GM21529 (cell line): ENCODE measurements around the gene SPG7.

Source experiments
- ATAC-seq: cut with Tn5 transposase; IDR thresholded peaks from one replicate; pipeline ENCODE4 v1.9.1; 2021; ENCODE audit not compliant: unreplicated experiment

Gene SPG7

DNA sequence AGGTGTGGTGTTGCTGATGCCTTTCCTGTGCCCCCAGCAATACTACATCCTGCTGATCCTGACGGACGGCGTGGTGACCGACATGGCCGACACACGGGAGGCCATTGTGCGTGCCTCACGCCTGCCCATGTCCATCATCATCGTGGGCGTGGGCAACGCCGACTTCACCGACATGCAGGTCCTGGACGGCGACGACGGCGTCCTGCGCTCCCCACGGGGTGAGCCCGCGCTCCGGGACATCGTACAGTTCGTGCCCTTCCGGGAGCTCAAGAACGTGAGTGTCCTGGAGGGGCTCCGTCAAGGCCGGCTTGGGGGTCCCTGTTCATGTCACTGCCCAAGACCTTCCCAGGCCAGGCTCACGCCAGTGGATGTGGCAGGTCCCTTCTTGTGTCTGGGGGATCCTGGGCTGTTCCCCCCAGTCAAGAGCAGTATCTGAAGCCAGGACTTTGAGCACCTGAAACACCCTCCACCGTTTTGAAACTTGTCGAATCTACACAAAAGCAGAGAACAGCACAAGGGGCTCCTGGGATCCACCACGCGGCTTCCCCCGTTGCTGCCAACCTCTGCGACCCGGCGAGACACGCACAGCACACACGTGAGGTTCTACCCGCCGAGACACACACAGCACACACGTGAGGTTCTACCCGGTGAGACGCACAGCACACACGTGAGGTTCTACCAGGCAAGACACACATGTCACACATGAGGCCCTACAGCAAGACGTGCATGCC, 87.3 kb downstream of the SPG7 start:
- no peak for ATAC-seq

DNA sequence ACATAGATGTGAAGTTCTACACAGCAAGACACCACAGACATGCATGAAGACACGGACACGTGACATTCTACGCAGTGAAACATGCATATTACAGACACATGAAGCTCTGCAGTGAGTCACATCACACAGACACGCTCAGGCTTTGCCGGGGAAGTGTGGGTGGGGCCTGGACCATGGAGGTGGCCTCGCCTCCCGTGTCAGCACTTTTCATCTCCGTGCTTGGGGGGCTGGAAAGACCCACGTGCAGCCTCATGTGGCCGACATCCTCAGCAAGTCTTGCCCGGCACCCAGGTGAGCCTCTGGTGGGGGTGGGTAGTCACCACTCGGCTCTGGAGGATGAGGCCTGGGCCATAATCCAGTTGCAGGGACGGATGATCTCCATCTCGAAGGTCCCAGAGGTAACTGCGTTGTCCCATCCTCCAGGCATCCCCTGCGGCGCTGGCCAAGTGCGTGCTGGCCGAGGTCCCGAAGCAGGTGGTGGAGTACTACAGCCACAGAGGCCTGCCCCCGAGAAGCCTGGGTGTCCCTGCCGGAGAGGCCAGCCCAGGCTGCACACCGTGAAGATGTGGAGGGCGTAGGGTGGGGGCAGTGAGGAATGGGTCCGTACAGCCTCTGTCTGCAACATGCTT, 88.0 kb downstream of the SPG7 start:
- no peak for ATAC-seq

GRCh38 chr16:89596957-89597649, 88.9 kb downstream of the SPG7 start:
- no peak for ATAC-seq

DNA sequence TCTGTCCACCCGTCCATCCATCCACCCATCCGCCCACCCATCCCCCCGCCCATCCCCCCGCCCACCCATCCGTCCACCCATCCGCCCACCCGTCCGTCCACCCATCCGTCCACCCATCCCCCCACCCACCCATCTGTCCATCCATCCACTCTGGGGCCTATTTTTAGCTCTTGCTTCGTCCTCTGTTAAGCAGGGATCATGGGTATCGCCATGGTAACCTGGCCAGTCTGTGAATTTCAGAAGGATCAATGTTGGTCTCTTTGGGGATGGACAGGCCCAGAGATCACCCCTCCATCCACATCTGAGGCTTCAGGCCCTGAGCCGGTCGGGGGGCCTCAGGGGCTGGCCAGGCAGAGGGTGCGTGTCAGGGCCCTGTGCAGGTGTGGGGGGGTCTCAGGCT, 90.0 kb downstream of the SPG7 start:
- no peak for ATAC-seq

GRCh38 chr16:89599451-89599858, 91.3 kb downstream of the SPG7 start:
- ATAC-seq, result no peak

- no peak for ATAC-seq
These were observed 91.7 kb downstream of the SPG7 start for GRCh38 chr16:89599902-89600301.

DNA sequence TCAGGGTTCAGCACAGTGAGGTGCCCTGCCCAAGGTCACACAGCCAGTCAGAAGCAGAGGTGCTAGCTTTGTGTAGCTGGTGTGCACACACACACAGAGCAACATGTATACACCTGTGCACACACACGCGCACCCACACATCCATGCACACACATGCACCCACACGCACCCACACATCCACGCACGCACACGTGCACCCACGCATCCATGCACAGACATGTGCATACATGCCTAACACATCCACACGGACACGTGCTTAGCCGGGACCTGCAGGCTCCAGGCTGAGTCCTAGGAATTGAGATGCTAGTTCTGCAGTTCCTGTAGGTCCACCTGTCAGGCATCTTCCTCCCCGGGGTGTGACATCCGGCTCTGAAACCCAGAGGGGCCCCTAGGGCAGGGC, 92.2 kb downstream of the SPG7 start:
- no peak for ATAC-seq

GRCh38 chr16:89600956-89601355, 92.8 kb downstream of the SPG7 start:
- ATAC-seq, result no peak

- ATAC-seq, result no peak
These were observed 93.7 kb downstream of the SPG7 start for GRCh38 chr16:89601906-89602272.

- no peak for ATAC-seq
These were observed 94.2 kb downstream of the SPG7 start for GRCh38 chr16:89602273-89602951.

- no peak for ATAC-seq
These were observed 94.9 kb downstream of the SPG7 start for GRCh38 chr16:89602952-89603590.

GRCh38 chr16:89604764-89605163, 96.6 kb downstream of the SPG7 start:
- no peak for ATAC-seq

DNA sequence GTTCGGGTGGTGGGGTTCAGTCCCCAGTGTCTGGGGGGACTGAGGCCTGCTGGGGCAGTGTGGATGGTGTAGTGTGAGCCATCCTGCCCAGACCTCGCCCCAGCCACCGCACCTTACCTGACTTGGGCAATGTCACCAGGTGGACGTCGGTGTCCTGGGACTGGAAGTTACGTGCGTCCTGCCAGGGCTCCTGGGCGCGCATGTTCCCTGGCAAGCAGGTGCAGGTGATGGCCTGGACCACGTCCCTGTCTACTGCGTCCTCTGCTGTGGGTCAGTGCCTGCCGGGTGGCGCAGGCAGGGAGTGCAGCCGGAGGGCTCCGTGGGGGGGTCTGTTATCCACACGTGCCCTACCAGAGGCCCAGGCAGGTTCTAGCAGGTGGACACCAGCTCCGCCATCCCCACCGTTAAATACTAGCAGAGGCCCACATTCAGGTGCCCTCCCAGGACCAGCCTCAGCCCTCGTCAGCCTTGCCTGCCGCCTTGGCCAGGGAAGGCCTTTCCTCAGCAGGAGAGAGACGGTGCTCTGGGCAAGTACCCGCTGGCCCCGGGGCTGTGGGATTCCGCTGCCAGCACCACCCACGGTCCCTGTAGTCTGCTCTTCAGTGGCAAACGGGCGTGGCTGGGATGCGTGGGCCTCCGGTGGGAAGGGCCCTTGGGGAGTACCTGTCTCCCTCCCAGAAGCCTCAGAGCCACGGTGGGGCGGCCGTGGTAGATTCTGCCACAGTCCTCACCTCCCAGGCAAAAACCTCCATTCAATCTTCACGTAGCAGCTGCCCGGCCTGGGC, 97.2 kb downstream of the SPG7 start:
- ATAC-seq, result no peak

DNA sequence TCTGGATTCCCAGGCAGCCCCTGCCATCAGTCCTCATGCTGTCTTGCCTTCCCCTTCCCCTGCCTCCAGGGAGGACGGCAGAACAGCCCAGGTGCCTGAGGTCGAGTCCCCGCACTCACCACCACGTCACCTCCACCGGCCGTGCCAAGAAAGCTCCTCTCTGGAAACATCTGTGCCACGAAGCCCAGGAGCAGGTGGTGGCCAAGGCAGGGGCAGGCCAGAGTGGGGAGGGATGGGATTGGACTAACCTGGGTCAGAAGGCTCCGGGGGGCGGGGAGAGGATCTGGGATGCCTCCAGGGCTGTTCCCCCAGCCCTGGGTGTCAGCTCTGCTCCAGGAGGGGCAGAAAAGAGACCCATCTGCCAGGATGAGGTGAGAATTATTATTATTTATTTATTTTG, 97.8 kb downstream of the SPG7 start:
- ATAC-seq, result no peak
